ENCODE measurements around the gene SEMA5A.

SEMA5A gene

GRCh38 chr5:9201761-9202160 lies 344.1 kb downstream of the SEMA5A start:
- CTCF ChIA-PET, result no interaction called here

DNA sequence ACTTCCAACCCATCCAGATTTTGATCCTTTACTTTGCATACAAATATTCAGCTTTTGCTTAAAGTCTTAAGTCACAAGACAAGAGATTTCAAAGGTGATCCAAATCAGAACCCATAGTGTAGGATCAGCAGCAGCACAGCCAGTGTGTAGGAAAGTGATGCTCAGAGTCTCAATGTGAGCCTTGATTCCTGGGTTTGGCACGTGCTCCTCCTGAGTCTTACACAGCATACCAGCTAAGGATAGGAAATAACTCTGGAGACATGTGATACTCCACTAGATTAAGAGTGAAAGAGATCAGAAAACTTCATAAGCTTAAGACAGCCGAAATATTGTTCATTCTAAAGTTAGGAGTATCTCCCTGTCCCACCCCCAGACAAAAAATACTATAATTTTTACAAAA lies 344.9 kb downstream of the SEMA5A start:
- Histone ChIP-seq H3K27ac (ENCODE audit: extremely low read depth, low read depth, low read length) (no peak overlapping the region), H3K36me3 (ENCODE audit: control insufficient read depth in 2 of 2, insufficient read depth in 1 of 2, low read length in 2 of 2) (no peaks in the 10 kb centered on the region), H3K4me3 (ENCODE audit: low read depth, low read length) (no peak overlapping the region), H3K4me1 (ENCODE audit: control insufficient read depth, insufficient read depth, low read length) (no peaks in the 10 kb centered on the region), H3K9me3 (ENCODE audit: control insufficient read depth, insufficient read depth, low read depth, low read length) (no peaks in the 10 kb centered on the region)
- ChIA-PET POLR2A (no interaction called here), CTCF (no interaction called here)
- TF ChIP-seq ZNF658 (tag by site-specific recombination; IDR thresholded peaks at IDR 0.05) (no peak), SP3 (tag by site-specific recombination; IDR thresholded peaks at IDR 0.05) (no peak), ZNF610 (tag by site-specific recombination; IDR thresholded peaks at IDR 0.05; ENCODE audit: borderline replicate concordance) (no peak), ZNF24 (tag by site-specific recombination; IDR thresholded peaks at IDR 0.05) (no peak), ZNF18 (tag by site-specific recombination; IDR thresholded peaks at IDR 0.05) (no peak), KLF9 (tag by site-specific recombination; IDR thresholded peaks at IDR 0.05; ENCODE audit: low read depth) (no peak), ZNF404 (tag by site-specific recombination; IDR thresholded peaks at IDR 0.05) (no peak), PRDM2 (tag by site-specific recombination; IDR thresholded peaks at IDR 0.05; ENCODE audit: borderline replicate concordance) (no peak)
- TF ChIP-seq, protein P1, sequence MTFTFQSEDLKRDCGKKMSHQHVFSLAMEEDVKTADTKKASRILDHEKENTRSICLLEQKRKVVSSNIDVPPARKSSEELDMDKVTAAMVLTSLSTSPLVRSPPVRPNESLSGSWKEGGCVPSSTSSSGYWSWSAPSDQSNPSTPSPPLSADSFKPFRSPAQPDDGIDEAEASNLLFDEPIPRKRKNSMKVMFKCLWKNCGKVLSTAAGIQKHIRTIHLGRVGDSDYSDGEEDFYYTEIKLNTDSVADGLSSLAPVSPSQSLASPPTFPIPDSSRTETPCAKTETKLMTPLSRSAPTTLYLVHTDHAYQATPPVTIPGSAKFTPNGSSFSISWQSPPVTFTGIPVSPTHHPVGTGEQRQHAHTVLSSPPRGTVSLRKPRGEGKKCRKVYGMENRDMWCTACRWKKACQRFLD (tag by site-specific recombination; IDR thresholded peaks at IDR 0.05), result no peak
- TF ChIP-seq, protein P2, sequence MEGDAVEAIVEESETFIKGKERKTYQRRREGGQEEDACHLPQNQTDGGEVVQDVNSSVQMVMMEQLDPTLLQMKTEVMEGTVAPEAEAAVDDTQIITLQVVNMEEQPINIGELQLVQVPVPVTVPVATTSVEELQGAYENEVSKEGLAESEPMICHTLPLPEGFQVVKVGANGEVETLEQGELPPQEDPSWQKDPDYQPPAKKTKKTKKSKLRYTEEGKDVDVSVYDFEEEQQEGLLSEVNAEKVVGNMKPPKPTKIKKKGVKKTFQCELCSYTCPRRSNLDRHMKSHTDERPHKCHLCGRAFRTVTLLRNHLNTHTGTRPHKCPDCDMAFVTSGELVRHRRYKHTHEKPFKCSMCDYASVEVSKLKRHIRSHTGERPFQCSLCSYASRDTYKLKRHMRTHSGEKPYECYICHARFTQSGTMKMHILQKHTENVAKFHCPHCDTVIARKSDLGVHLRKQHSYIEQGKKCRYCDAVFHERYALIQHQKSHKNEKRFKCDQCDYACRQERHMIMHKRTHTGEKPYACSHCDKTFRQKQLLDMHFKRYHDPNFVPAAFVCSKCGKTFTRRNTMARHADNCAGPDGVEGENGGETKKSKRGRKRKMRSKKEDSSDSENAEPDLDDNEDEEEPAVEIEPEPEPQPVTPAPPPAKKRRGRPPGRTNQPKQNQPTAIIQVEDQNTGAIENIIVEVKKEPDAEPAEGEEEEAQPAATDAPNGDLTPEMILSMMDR (tag by site-specific recombination; IDR thresholded peaks at IDR 0.05), result no peak

More at GRCh38 chr5:9201761-9202160, 344.1 kb downstream of the SEMA5A start:
- H3K9me3 ChIP-seq (ENCODE audit: control insufficient read depth, insufficient read depth, low read depth, low read length), result no peaks in the 10 kb centered on the region
- no peak overlapping the region for H3K27ac ChIP-seq (ENCODE audit: extremely low read depth, low read depth, low read length)
- no peak overlapping the region for H3K4me3 ChIP-seq (ENCODE audit: low read depth, low read length)
- no peaks in the 10 kb centered on the region for H3K4me1 ChIP-seq (ENCODE audit: control insufficient read depth, insufficient read depth, low read length)
- H3K36me3 ChIP-seq (ENCODE audit: control insufficient read depth in 2 of 2, insufficient read depth in 1 of 2, low read length in 2 of 2), result no peaks in the 10 kb centered on the region
- TF ChIP-seq ZSCAN16 (tag by site-specific recombination; IDR thresholded peaks at IDR 0.05), result no peak
- no peak for TF ChIP-seq ZFP3 (tag by site-specific recombination; IDR thresholded peaks at IDR 0.05; ENCODE audit: low read depth)
- no peak for TF ChIP-seq ZNF623 (tag by site-specific recombination; IDR thresholded peaks at IDR 0.05)
- no peak for TF ChIP-seq SALL2 (tag by site-specific recombination; IDR thresholded peaks at IDR 0.05; ENCODE audit: borderline replicate concordance)
- no peak for TF ChIP-seq ZNF341 (tag by site-specific recombination; IDR thresholded peaks at IDR 0.05; ENCODE audit: low read depth)
- no peak for TF ChIP-seq ZNF404 (tag by site-specific recombination; IDR thresholded peaks at IDR 0.05)
- TF ChIP-seq GLIS2 (tag by site-specific recombination; IDR thresholded peaks at IDR 0.05), result no peak
- no peak for TF ChIP-seq EGR2 (tag by site-specific recombination; IDR thresholded peaks at IDR 0.05; ENCODE audit: low read depth)
- no peak for TF ChIP-seq ZBTB10 (tag by site-specific recombination; IDR thresholded peaks at IDR 0.05)
- TF ChIP-seq KLF10 (tag by site-specific recombination; IDR thresholded peaks at IDR 0.05), result no peak
- POLR2A ChIA-PET, result no interaction called here
